IMR-90 (cell line): ENCODE results near the gene MUC20. TPM values are rescaled to one million over a fixed set of nuclear protein-coding genes. Genes with fewer than 3 reads are reported as not detected.
"Not testable (repeated sequence)": the region's sequence is repeated elsewhere in the genome, so short reads cannot be mapped to it uniquely, and the experiment has no call there.

Experiments
- ATAC-seq: fragments of 200-7000 bp; cut with Tn5 transposase; 2 replicates; pipeline ENCODE4 v1.9.1; 2020; ENCODE audit warnings: low read depth, mild to moderate bottlenecking, moderate library complexity
- BruUV-seq: library from RNA; stranded (reverse); fragments of 400-500 nt; replicated peaks from 2 replicates; lab custom pipeline; 2021; lab: Mats Ljungman, UMichigan
- CTCF ChIA-PET: fragments of 300-600 bp; formaldehyde crosslinking; extraction: SDS; loops from one replicate; lab custom pipeline; 2021; ENCODE audit warnings: antibody characterized with exemption; lab: Yijun Ruan, JAX
- POLR2A ChIA-PET: fragments of 300-600 bp; sonication (Branson Sonifier 250); formaldehyde crosslinking; loops from one replicate; lab custom pipeline; 2022; ENCODE audit warnings: antibody characterized with exemption; ENCODE audit not compliant: unreplicated experiment; lab: Charles Lee
- DNase-seq: peaks from one replicate; pipeline ENCODE4 v3.0.0; 2013
- H2AFZ ChIP-seq: replicated peaks from 2 replicates; pipeline ENCODE3; 2013; ENCODE audit warnings: low read length, mild to moderate bottlenecking; ENCODE audit not compliant: poor library complexity
- H2AK5ac ChIP-seq: 2 replicates; pipeline ENCODE4 v1.6.1; 2013; ENCODE audit warnings: low read depth, low read length, inconsistent platforms
- H2AK9ac ChIP-seq: replicated peaks from 2 replicates; pipeline ENCODE3; 2013; ENCODE audit warnings: mild to moderate bottlenecking, low read depth, low read length, moderate library complexity; ENCODE audit not compliant: poor library complexity
- H2BK120ac ChIP-seq: 2 replicates; pipeline ENCODE4 v1.6.1; 2013; ENCODE audit warnings: low read depth, low read length, inconsistent platforms
- H2BK15ac ChIP-seq: 3 replicates; pipeline ENCODE4 v1.6.1; 2013; ENCODE audit warnings: low read depth, low read length, inconsistent platforms
- H2BK20ac ChIP-seq: 2 replicates; pipeline ENCODE4 v1.6.1; 2013; ENCODE audit warnings: low read depth, mild to moderate bottlenecking, inconsistent platforms, low read length, moderate library complexity
- H2BK5ac ChIP-seq: 2 replicates; pipeline ENCODE4 v1.6.1; 2013; ENCODE audit warnings: mild to moderate bottlenecking, low read depth, low read length, inconsistent platforms; ENCODE audit not compliant: poor library complexity, severe bottlenecking
- H3K14ac ChIP-seq: replicated peaks from 2 replicates; pipeline ENCODE4 v1.6.1; 2013; ENCODE audit warnings: low read depth, low read length, inconsistent platforms
- H3K18ac ChIP-seq: 2 replicates; pipeline ENCODE4 v1.6.1; 2013; ENCODE audit warnings: low read depth, low read length, control low read depth
- H3K23ac ChIP-seq: 2 replicates; pipeline ENCODE4 v1.6.1; 2013; ENCODE audit warnings: low read depth, low read length, inconsistent platforms
- H3K27ac ChIP-seq: 2 replicates; pipeline ENCODE4 v1.5.1; 2013; ENCODE audit warnings: mild to moderate bottlenecking, control low read depth, low read length; ENCODE audit not compliant: insufficient read depth
- H3K27me3 ChIP-seq: 2 replicates; pipeline ENCODE4 v1.6.1; 2013; ENCODE audit warnings: low read length; ENCODE audit not compliant: control insufficient read depth, insufficient read depth
- H3K36me3 ChIP-seq: 2 replicates; pipeline ENCODE4 v1.6.1; 2013; ENCODE audit warnings: low read length, mixed read lengths; ENCODE audit not compliant: control insufficient read depth, insufficient read depth
- H3K4ac ChIP-seq: 2 replicates; pipeline ENCODE4 v1.6.1; 2013; ENCODE audit warnings: low read depth, low read length, inconsistent platforms
- H3K4me1 ChIP-seq: 2 replicates; pipeline ENCODE4 v1.6.1; 2013; ENCODE audit warnings: low read length, mixed read lengths; ENCODE audit not compliant: control insufficient read depth, insufficient read depth
- H3K4me2 ChIP-seq: 2 replicates; pipeline ENCODE4 v1.6.1; 2013; ENCODE audit warnings: low read depth, mild to moderate bottlenecking, control low read depth, low read length, moderate library complexity
- H3K4me3 ChIP-seq: 2 replicates; pipeline ENCODE4 v1.5.1; 2013; ENCODE audit warnings: low read depth, mild to moderate bottlenecking, control low read depth, low read length, moderate library complexity; ENCODE audit not compliant: insufficient read depth
- H3K56ac ChIP-seq: 2 replicates; pipeline ENCODE4 v1.6.1; 2013; ENCODE audit warnings: low read length, inconsistent platforms; ENCODE audit not compliant: insufficient read depth; ENCODE audit errors: extremely low read depth
- H3K79me1 ChIP-seq, 2 experiments: 2 replicates each; pipeline ENCODE4 v1.6.1; 2013; ENCODE audit warnings: low read length in 2 of 2, inconsistent platforms in 1 of 2, low read depth in 1 of 2
- H3K9ac ChIP-seq: 2 replicates; pipeline ENCODE4 v1.6.1; 2013; ENCODE audit warnings: low read depth, low read length, control low read depth
- H3K9me1 ChIP-seq: 2 replicates; pipeline ENCODE4 v1.6.1; 2013; ENCODE audit warnings: low read length, inconsistent platforms; ENCODE audit not compliant: insufficient read depth
- H3K9me3 ChIP-seq: 2 replicates; pipeline ENCODE4 v1.6.1; 2013; ENCODE audit warnings: low read length; ENCODE audit not compliant: control insufficient read depth, insufficient read depth
- H4K20me1 ChIP-seq: 2 replicates; pipeline ENCODE4 v1.6.1; 2013; ENCODE audit warnings: low read length, inconsistent platforms; ENCODE audit not compliant: insufficient read depth
- H4K5ac ChIP-seq: 2 replicates; pipeline ENCODE4 v1.6.1; 2013; ENCODE audit warnings: mild to moderate bottlenecking, low read depth, low read length, control low read depth
- H4K8ac ChIP-seq, 2 experiments: 2 replicates each; pipeline ENCODE4 v1.6.1; 2013; ENCODE audit warnings: low read depth in 2 of 2, low read length in 2 of 2, control low read depth in 1 of 2, inconsistent platforms in 1 of 2
- H4K91ac ChIP-seq: 2 replicates; pipeline ENCODE4 v1.6.1; 2013; ENCODE audit warnings: low read depth, low read length, inconsistent platforms; ENCODE audit not compliant: insufficient read depth
- WGBS, 2 experiments: methylation state at CpG; one replicate each; pipeline versions ENCODE4 v1.1.5 to v1.1.7; 2013; ENCODE audit warnings: missing lambda C conversion rate in 2 of 2; ENCODE audit not compliant: insufficient read length in 1 of 2; ENCODE audit errors: extremely low coverage in 2 of 2; 5-methylcytosine and 5-hydroxymethylcytosine counted together
- dilution Hi-C: fragments of 300-500 bp; cut with HindIII; formaldehyde crosslinking; loops from one replicate; pipeline ENCODE4 v1.14.3; 2018; ENCODE audit warnings: low sequenced_read_pairs; ENCODE audit not compliant: unreplicated experiment
- in situ Hi-C: fragments of 300-500 bp; cut with MboI; formaldehyde crosslinking; loops from 3 replicates; pipeline ENCODE4 v1.14.3; 2019; ENCODE audit warnings: low sequenced_read_pairs, inconsistent platforms, mixed read lengths
- intact Hi-C: fragments of 100-400 bp; cut with micrococcal nuclease; formaldehyde crosslinking; loops from 2 replicates; pipeline ENCODE4 v1.10.0; 2022
- polyA plus RNA-seq, 3 experiments: library from polyadenylated mRNA; depleted of rRNA; stranded (reverse); fragments of >200 nt; gene quantifications; 2 replicates each; pipeline ENCODE4 v1.2.3, GENCODE V29; 2012; ENCODE audit warnings: low replicate concordance in 1 of 3
- total RNA-seq: library from RNA; depleted of rRNA; stranded (reverse); fragments of >200 nt; gene quantifications from 2 replicates; pipeline ENCODE4 v1.2.3, GENCODE V29; 2012

The MUC20 gene
- total and polyA plus RNA-seq, 2 of the 4 experiments (the other 2 are of a cell fraction) = 0.12 TPM; not detected in 1

DNA sequence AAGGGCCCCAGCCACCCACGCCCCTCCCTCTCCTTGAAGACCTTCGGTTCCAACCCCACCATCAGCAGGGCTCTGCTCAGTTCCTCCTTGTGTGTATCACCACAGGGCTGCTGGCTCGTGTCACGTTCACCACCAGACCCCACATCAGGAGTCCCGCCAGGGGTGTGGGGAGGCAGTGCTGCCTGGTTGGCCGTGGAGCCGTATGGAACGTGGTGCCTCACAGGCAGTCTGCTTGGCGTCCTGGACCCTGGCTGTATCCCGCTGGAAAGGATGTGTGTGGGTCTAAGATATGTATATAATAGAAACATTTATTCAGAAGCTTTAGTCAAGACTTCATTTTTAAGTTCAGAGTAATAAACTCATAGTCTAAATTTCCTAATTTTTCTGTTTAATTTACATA, 40.1 kb upstream of the MUC20 start:
- H4K8ac ChIP-seq, H3K4ac ChIP-seq, ATAC-seq, dilution Hi-C loops, H3K23ac ChIP-seq, BruUV-seq, H3K4me1 ChIP-seq, H3K14ac ChIP-seq, DNase-seq, H2AK5ac ChIP-seq, H4K20me1 ChIP-seq, H3K79me1 ChIP-seq, CTCF ChIA-PET, H3K27me3 ChIP-seq, H4K5ac ChIP-seq, H3K9me3 ChIP-seq, H2BK120ac ChIP-seq, H4K91ac ChIP-seq, H3K56ac ChIP-seq, H3K4me3 ChIP-seq, H3K18ac ChIP-seq, H3K9ac ChIP-seq, H3K4me2 ChIP-seq, H3K27ac ChIP-seq, POLR2A ChIA-PET, H2BK5ac ChIP-seq, H3K9me1 ChIP-seq, H2BK15ac ChIP-seq, H2BK20ac ChIP-seq, H2AK9ac ChIP-seq, H2AFZ ChIP-seq: not testable (repeated sequence)
- intact Hi-C loops = loop anchor here (10.0 kb wide), 1 partner anchor 284 kb away; no protein-coding TSS in a partner anchor
- WGBS, 2 experiments = no CpG with 5 or more reads among the region's 10 CpGs
- in situ Hi-C loops = loop anchor here (25.0 kb wide), 1 partner anchor 282 kb away; no protein-coding TSS in a partner anchor
- peaks cover 29% of the 10 kb centered on the region for H3K36me3 ChIP-seq

DNA sequence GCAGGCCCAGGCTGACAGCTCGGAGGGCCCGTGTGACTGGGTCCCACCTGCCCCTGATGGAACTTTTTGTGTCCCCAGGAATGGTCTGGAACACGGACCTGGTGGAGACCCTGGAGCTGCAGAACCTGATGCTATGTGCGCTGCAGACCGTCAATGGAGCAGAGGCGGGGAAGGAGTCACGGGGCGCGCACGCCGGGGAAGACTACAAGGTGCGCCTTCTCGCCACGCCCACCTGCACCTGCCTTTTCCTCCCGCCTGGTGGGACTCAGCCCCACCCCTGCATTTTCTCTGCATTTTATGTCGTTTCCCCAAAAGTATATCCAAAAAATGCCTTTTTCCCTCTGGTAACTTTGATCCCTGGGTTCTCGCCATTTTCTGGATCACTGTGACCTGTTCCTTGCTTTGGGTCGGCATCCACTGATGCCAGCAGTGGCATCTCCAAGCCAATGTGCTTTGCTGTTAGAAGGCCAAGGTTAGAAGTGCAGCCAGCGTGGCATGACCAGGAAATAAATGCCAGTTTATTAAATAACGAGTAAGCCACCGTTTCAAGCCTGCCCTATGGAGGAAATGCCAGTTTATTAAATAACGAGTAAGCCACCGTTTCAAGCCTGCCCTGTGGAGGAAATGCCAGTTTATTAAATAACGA, 39.2 kb upstream of the MUC20 start:
- H3K27ac ChIP-seq, H4K5ac ChIP-seq, H2BK20ac ChIP-seq, H3K4ac ChIP-seq, H4K8ac ChIP-seq, H2AK9ac ChIP-seq, H3K27me3 ChIP-seq, H3K4me3 ChIP-seq, H2AK5ac ChIP-seq, H3K9me3 ChIP-seq, H2AFZ ChIP-seq, H3K9ac ChIP-seq, H3K4me2 ChIP-seq, dilution Hi-C loops, H2BK120ac ChIP-seq, H2BK15ac ChIP-seq, POLR2A ChIA-PET, H3K79me1 ChIP-seq, H4K91ac ChIP-seq, H2BK5ac ChIP-seq, H3K9me1 ChIP-seq, H3K4me1 ChIP-seq, CTCF ChIA-PET, H3K14ac ChIP-seq, H4K20me1 ChIP-seq, H3K18ac ChIP-seq, ATAC-seq, H3K56ac ChIP-seq, DNase-seq, BruUV-seq, H3K23ac ChIP-seq: not testable (repeated sequence)
- in situ Hi-C loops (loop anchor here (25.0 kb wide), 1 partner anchor 281 kb away; no protein-coding TSS in a partner anchor), intact Hi-C loops (loop anchor here (10.0 kb wide), 1 partner anchor 283 kb away; no protein-coding TSS in a partner anchor)
- WGBS, 2 experiments = no CpG with 5 or more reads among the region's 24 CpGs
- peaks cover 34% of the 10 kb centered on the region for H3K36me3 ChIP-seq
